K562 treated with DMSO at 1 percent for 48 hours (cell line): ENCODE data around the gene LILRB5. TPM values are rescaled to one million over a fixed set of nuclear protein-coding genes. Genes with fewer than 3 reads are reported as not detected.

Experiments used
- total RNA-seq: library from RNA; unstranded; fragments of 300-600 nt; gene quantifications from 2 replicates; pipeline ENCODE4 v1.2.3, GENCODE V29; 2022; ENCODE audit warnings: low replicate concordance; ENCODE audit errors: extremely low read depth

The LILRB5 gene
- not detected in 2 replicates for total RNA-seq

GRCh38 chr19:54257116-54257480 is at the start of gene LILRB5:
LILRB5 (minus strand) TSS chr19:54257273; CDS start chr19:54257193, 80 bp downstream.

GRCh38 chr19:54281007-54281728 is 24.1 kb upstream of the LILRB5 start, which contains the start of gene LILRB2:
LILRB2 (minus strand) TSS chr19:54281110; CDS start chr19:54280496, 614 bp downstream.

GRCh38 chr19:54242646-54243045 is 14.4 kb downstream of the LILRB5 start, which contains the start of gene LILRA6:
LILRA6 (minus strand) TSS chr19:54242790.

GRCh38 chr19:54222474-54223276 is 34.4 kb downstream of the LILRB5 start, which contains the start of gene LILRB3:
LILRB3 (minus strand) TSS chr19:54223007; CDS start chr19:54222976, 31 bp downstream.

Other genes starting within 250 kb of the LILRB5 start
- not detected in 2 replicates for gene VSTM1, start 193.4 kb downstream of the LILRB5 start, total RNA-seq
- gene TARM1, start 175.9 kb downstream of the LILRB5 start, total RNA-seq = not detected in 2 replicates
- not detected in 2 replicates for gene OSCAR, start 156.5 kb downstream of the LILRB5 start, total RNA-seq
- not detected in 2 replicates for gene NDUFA3, start 154.4 kb downstream of the LILRB5 start, total RNA-seq
- gene TFPT, start 141.6 kb downstream of the LILRB5 start, total RNA-seq = not detected in 2 replicates
- not detected in 2 replicates for gene PRPF31, start 141.5 kb downstream of the LILRB5 start, total RNA-seq
- gene CNOT3, start 119.5 kb downstream of the LILRB5 start, total RNA-seq = not detected in 2 replicates
- not detected in 2 replicates for gene LENG1, start 97.6 kb downstream of the LILRB5 start, total RNA-seq
- not detected in 2 replicates for gene TMC4, start 84.1 kb downstream of the LILRB5 start, total RNA-seq
- gene MBOAT7, start 67.7 kb downstream of the LILRB5 start, total RNA-seq = 670 TPM in 1 of 2 replicates, not detected in the other
- not detected in 2 replicates for gene TSEN34, start 66.0 kb downstream of the LILRB5 start, total RNA-seq
- gene RPS9, start 56.4 kb downstream of the LILRB5 start, total RNA-seq = 5,955 TPM in 1 of 2 replicates, not detected in the other
- gene LILRB3, start 34.3 kb downstream of the LILRB5 start, total RNA-seq = not detected in 2 replicates
- gene LILRA6, start 14.5 kb downstream of the LILRB5 start, total RNA-seq = not detected in 2 replicates
- gene LILRB2, start 23.8 kb upstream of the LILRB5 start, total RNA-seq = not detected in 2 replicates
- not detected in 2 replicates for gene LILRA5, start 55.9 kb upstream of the LILRB5 start, total RNA-seq
- not detected in 2 replicates for gene LILRA4, start 81.9 kb upstream of the LILRB5 start, total RNA-seq
- gene LAIR1, start 107.7 kb upstream of the LILRB5 start, total RNA-seq = not detected in 2 replicates
- not detected in 2 replicates for gene TTYH1, start 158.2 kb upstream of the LILRB5 start, total RNA-seq
- not detected in 2 replicates for gene LENG8, start 191.9 kb upstream of the LILRB5 start, total RNA-seq
- gene LENG9, start 206.5 kb upstream of the LILRB5 start, total RNA-seq = not detected in 2 replicates
- not detected in 2 replicates for gene CDC42EP5, start 216.0 kb upstream of the LILRB5 start, total RNA-seq
- not detected in 2 replicates for gene LAIR2, start 245.6 kb upstream of the LILRB5 start, total RNA-seq